GM23338 (cell line): ENCODE measurements around the gene USP17L5.
"Not testable (repeated sequence)": the region's sequence is repeated elsewhere in the genome, so short reads cannot be mapped to it uniquely, and the experiment has no call there.

Experiments
- CREB1 ChIP-seq: fragments of 250-450 bp; sonication (Bioruptor Pico); IDR thresholded peaks from 2 replicates; pipeline ENCODE4 v1.5.0; 2020; ENCODE audit warnings: low read depth, mild to moderate bottlenecking, moderate library complexity
- CTCF ChIP-seq, 2 experiments: fragments of 200-600 bp in 1 of 2; sonication (generic) in 1 of 2; conservative IDR thresholded peaks; 2 replicates each; pipeline versions ENCODE4 v1.5.1 to v1.6.1; 2016 to 2017; ENCODE audit warnings: antibody characterized with exemption in 2 of 2, low read depth in 2 of 2, mild to moderate bottlenecking in 2 of 2, moderate library complexity in 1 of 2
- ETS1 ChIP-seq: IDR thresholded peaks from 2 replicates; pipeline ENCODE4 v1.6.1; 2016; ENCODE audit warnings: antibody characterized with exemption
- EZH2 ChIP-seq: fragments of 200-600 bp; sonication (generic); IDR thresholded peaks from one replicate; pipeline ENCODE4 v1.8.0; 2017; ENCODE audit warnings: antibody characterized with exemption, mild to moderate bottlenecking, low read depth; ENCODE audit not compliant: unreplicated experiment
- EZH2phosphoT487 ChIP-seq: fragments of 200-600 bp; sonication (generic); IDR thresholded peaks from one replicate; pipeline ENCODE4 v1.8.1; 2018; ENCODE audit warnings: antibody characterized with exemption; ENCODE audit not compliant: unreplicated experiment
- POLR2AphosphoS5 ChIP-seq: IDR thresholded peaks from 2 replicates; pipeline ENCODE4 v1.6.1; 2016; ENCODE audit warnings: antibody characterized with exemption, low read depth
- REST ChIP-seq: IDR thresholded peaks from one replicate; pipeline ENCODE4 v1.6.1; 2018; ENCODE audit warnings: antibody characterized with exemption; ENCODE audit not compliant: unreplicated experiment
- STAT1 ChIP-seq: IDR thresholded peaks from one replicate; pipeline ENCODE4 v1.6.1; 2016; ENCODE audit warnings: antibody characterized with exemption; ENCODE audit not compliant: unreplicated experiment

- not testable (repeated sequence) for TF ChIP-seq CTCF (conservative IDR thresholded peaks at IDR 0.05; ENCODE audit: low read depth in 2 of 2); EZH2phosphoT487; EZH2; STAT1; REST; POLR2AphosphoS5; CREB1 (CRISPR knock-in tag); ETS1
Observed at GRCh38 chr4:9343848-9344247, 4.6 kb downstream of the USP17L5 start, which contains the start of gene USP17L27.
